MCF 10A (cell line): ENCODE results near the gene FAM13A. TPM values are rescaled to one million over a fixed set of nuclear protein-coding genes. Genes with fewer than 3 reads are reported as not detected.

Source experiments
- BruUV-seq: library from RNA; stranded (reverse); fragments of 400-500 nt; replicated peaks from 2 replicates; lab custom pipeline; 2021; lab: Mats Ljungman, UMichigan
- CTCF ChIA-PET: fragments of 300-600 bp; sonication (Branson Sonifier 250); formaldehyde crosslinking; extraction: SDS; loops from one replicate; lab custom pipeline; 2021; ENCODE audit warnings: antibody characterized with exemption, inconsistent platforms; lab: Yijun Ruan, JAX
- POLR2A ChIA-PET: fragments of 300-600, 350-650 bp; sonication (Branson Sonifier 250); formaldehyde crosslinking; extraction: SDS; loops from one replicate; lab custom pipeline; 2020; ENCODE audit warnings: antibody characterized with exemption, inconsistent platforms; lab: Yijun Ruan, JAX
- DNase-seq: peaks from one replicate; pipeline ENCODE4 v3.0.0-alpha.2; 2018; ENCODE audit not compliant: unreplicated experiment
- H3K27ac Mint-ChIP-seq: one replicate; pipeline ENCODE4 v1.8.0; 2022; ENCODE audit warnings: mild to moderate bottlenecking, low read depth, mixed read lengths; ENCODE audit not compliant: unreplicated experiment
- H3K27me3 Mint-ChIP-seq: one replicate; pipeline ENCODE4 v1.8.0; 2022; ENCODE audit warnings: mixed read lengths; ENCODE audit not compliant: insufficient read depth, unreplicated experiment
- H3K36me3 Mint-ChIP-seq: one replicate; pipeline ENCODE4 v1.8.0; 2022; ENCODE audit warnings: mild to moderate bottlenecking, moderate library complexity, mixed read lengths; ENCODE audit not compliant: insufficient read depth, unreplicated experiment
- H3K4me1 Mint-ChIP-seq: one replicate; pipeline ENCODE4 v1.8.0; 2022; ENCODE audit warnings: mixed read lengths; ENCODE audit not compliant: insufficient read depth, unreplicated experiment
- H3K4me3 Mint-ChIP-seq: one replicate; pipeline ENCODE4 v1.8.0; 2022; ENCODE audit warnings: mild to moderate bottlenecking, moderate library complexity, mixed read lengths; ENCODE audit not compliant: unreplicated experiment
- H3K9me3 Mint-ChIP-seq: one replicate; pipeline ENCODE4 v1.8.0; 2022; ENCODE audit warnings: mixed read lengths; ENCODE audit not compliant: unreplicated experiment
- CTCF ChIP-seq: fragments of 200-600 bp; IDR thresholded peaks from one replicate; pipeline ENCODE4 v1.8.0; 2022; ENCODE audit warnings: antibody characterized with exemption, mild to moderate bottlenecking; ENCODE audit not compliant: unreplicated experiment
- intact Hi-C: fragments of 100-400 bp; cut with micrococcal nuclease; formaldehyde crosslinking; loops from 2 replicates; pipeline ENCODE4 v1.14.1; 2022
- total RNA-seq: library from RNA; stranded (reverse); gene quantifications from 2 replicates; pipeline ENCODE4 v1.2.3, GENCODE V29; 2022

Gene FAM13A
- total RNA-seq, 1 experiment from 2014 or later: 11.1 TPM

- Mint-ChIP-seq H3K27me3 (no peaks in the 10 kb centered on the region), H3K36me3 (peaks cover 4% of the 10 kb centered on the region), H3K9me3 (peaks cover 9% of the 10 kb centered on the region), H3K4me3 (no peak overlapping the region), H3K4me1 (peaks cover 14% of the 10 kb centered on the region), H3K27ac (no peak overlapping the region)
- intact Hi-C loops: no loop called here
- BruUV-seq: no TSS peak
- TF ChIP-seq CTCF: no peak
- no peak for DNase-seq
- ChIA-PET POLR2A (interaction anchor here (0.9 to 1.2 kb wide), 3 partner anchors 11 to 327 kb away, joined by 3 to 4 read pairs (median 3); no protein-coding TSS in a partner anchor), CTCF (no interaction called here)
Measured at GRCh38 chr4:88796545-88796944, 260.4 kb downstream of the FAM13A start.

GRCh38 chr4:88794952-88795351 lies 262.0 kb downstream of the FAM13A start:
- intact Hi-C loops: loop anchor here (5.0 kb wide), 1 partner anchor 268 kb away; no protein-coding TSS in a partner anchor
- Mint-ChIP-seq H3K4me3 (no peak overlapping the region), H3K4me1 (peaks cover 18% of the 10 kb centered on the region), H3K9me3 (peaks cover 9% of the 10 kb centered on the region), H3K36me3 (peaks cover 4% of the 10 kb centered on the region), H3K27ac (no peak overlapping the region), H3K27me3 (no peaks in the 10 kb centered on the region)
- ChIA-PET POLR2A (interaction anchor here (0.6 to 0.9 kb wide), 2 partner anchors 8 to 67 kb away, joined by 3 to 4 read pairs; no protein-coding TSS in a partner anchor), CTCF (interaction anchor here (1.3 to 1.5 kb wide), 2 partner anchors 24 to 44 kb away, joined by 3 to 4 read pairs; no protein-coding TSS in a partner anchor)
- no peak for DNase-seq
- no peak for TF ChIP-seq CTCF
- BruUV-seq: no TSS peak

- POLR2A ChIA-PET: interaction anchor here (0.6 to 1.1 kb wide), 3 partner anchors 9 to 242 kb away, joined by 3 to 6 read pairs (median 3); no protein-coding TSS in a partner anchor
- H3K36me3 Mint-ChIP-seq: peaks cover 4% of the 10 kb centered on the region
- peaks cover 9% of the 10 kb centered on the region for H3K9me3 Mint-ChIP-seq
- H3K27me3 Mint-ChIP-seq: no peaks in the 10 kb centered on the region
- no TSS peak for BruUV-seq
- intact Hi-C loops: loop anchor here (5.0 kb wide), 1 partner anchor 267 kb away; no protein-coding TSS in a partner anchor
- H3K4me3 Mint-ChIP-seq: no peak overlapping the region
- no peak for TF ChIP-seq CTCF
- H3K27ac Mint-ChIP-seq: no peak overlapping the region
- CTCF ChIA-PET: interaction anchor here (1.3 to 1.5 kb wide), 2 partner anchors 24 to 44 kb away, joined by 3 to 4 read pairs; no protein-coding TSS in a partner anchor
- DNase-seq: no peak
- peaks cover 18% of the 10 kb centered on the region for H3K4me1 Mint-ChIP-seq
Measured at GRCh38 chr4:88794087-88794690, 262.8 kb downstream of the FAM13A start.

GRCh38 chr4:88793475-88793874 lies 263.5 kb downstream of the FAM13A start:
- CTCF ChIA-PET: no interaction called here
- H3K4me1 Mint-ChIP-seq: peaks cover 18% of the 10 kb centered on the region
- intact Hi-C loops: loop anchor here (5.0 kb wide), 1 partner anchor 266 kb away; no protein-coding TSS in a partner anchor
- no TSS peak for BruUV-seq
- POLR2A ChIA-PET: interaction anchor here (1.1 kb wide), 1 partner anchor 30 kb away, joined by 6 read pairs; no protein-coding TSS in a partner anchor
- no peaks in the 10 kb centered on the region for H3K27me3 Mint-ChIP-seq
- no peak for DNase-seq
- TF ChIP-seq CTCF: no peak
- H3K27ac Mint-ChIP-seq: no peak overlapping the region
- H3K4me3 Mint-ChIP-seq: no peak overlapping the region
- H3K9me3 Mint-ChIP-seq: peaks cover 9% of the 10 kb centered on the region
- peaks cover 4% of the 10 kb centered on the region for H3K36me3 Mint-ChIP-seq
